GM12892 (cell line): ENCODE data around the gene FSTL1.

Source experiments
- POLR2A ChIP-seq: IDR thresholded peaks from 2 replicates; pipeline ENCODE4 v1.6.1; 2011; ENCODE audit warnings: low read depth, low read length, control low read depth
- TAF1 ChIP-seq: IDR thresholded peaks from 2 replicates; pipeline ENCODE4 v1.6.1; 2011; ENCODE audit warnings: low read depth, mild to moderate bottlenecking, control low read depth, low read length, borderline replicate concordance

DNA sequence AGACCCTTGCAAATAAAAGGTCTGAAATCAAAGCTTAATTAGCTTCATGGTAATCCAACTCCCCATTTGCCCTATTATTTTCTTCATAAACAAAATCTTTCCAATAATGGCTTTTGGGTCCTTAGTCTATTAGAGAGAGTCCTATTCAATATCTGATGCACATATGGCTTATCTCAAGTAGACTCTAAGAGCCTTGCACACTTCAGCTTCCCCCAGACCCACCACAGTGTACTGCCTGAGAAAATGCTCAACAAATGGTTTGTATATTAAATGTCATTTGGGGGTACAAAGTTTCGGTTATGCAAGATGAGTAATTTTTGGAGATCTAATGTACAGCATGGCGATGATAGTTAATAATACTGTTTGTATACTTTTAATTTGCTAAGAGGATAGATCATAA is 28.9 kb downstream of the FSTL1 start:
- TF ChIP-seq POLR2A, result no peak
- no peak for TF ChIP-seq TAF1
